ENCODE data around the gene AKAP12. TPM values are rescaled to one million over a fixed set of nuclear protein-coding genes. Genes with fewer than 3 reads are reported as not detected.

AKAP12 gene
- total RNA-seq, 1 donor from 2014 or later: 53.9 TPM

- Histone ChIP-seq H3K9me3 (no peaks in the 10 kb centered on the region), H3K36me3 (no peaks in the 10 kb centered on the region), H3K27me3 (no peaks in the 10 kb centered on the region), H3K4me1 (peaks cover 0 to 11% of the 10 kb centered on the region in 2 donors), H3K4me3 (no peak overlapping the region), H3K27ac (no peak overlapping the region)
- no peak for DNase-seq (ENCODE audit: low spot score in 2 of 2)
- no peak for TF ChIP-seq CTCF (IDR thresholded peaks at IDR 0.05)
- intact Hi-C loops (cut with DNase I): no loop called here
These were observed 147.6 kb downstream of the AKAP12 start for GRCh38 chr6:151387175-151387970.

- Histone ChIP-seq H3K36me3 (no peaks in the 10 kb centered on the region), H3K4me1 (peaks cover 4 to 16% of the 10 kb centered on the region in 2 donors), H3K27ac (peak overlapping the region; percentile 5 to 98), H3K4me3 (no peak overlapping the region), H3K27me3 (no peaks in the 10 kb centered on the region), H3K9me3 (no peaks in the 10 kb centered on the region)
- no peak for DNase-seq (ENCODE audit: low spot score in 2 of 2)
- intact Hi-C loops (cut with DNase I): no loop called here
- TF ChIP-seq CTCF (IDR thresholded peaks at IDR 0.05): no peak
These were observed 148.5 kb downstream of the AKAP12 start for GRCh38 chr6:151388236-151388635.

- Histone ChIP-seq H3K4me1 (peaks cover 5 to 24% of the 10 kb centered on the region in 2 donors), H3K27ac (peak overlapping the region; percentile 98 to 100), H3K4me3 (peak overlapping the region; percentile 76 to 98), H3K36me3 (no peaks in the 10 kb centered on the region), H3K9me3 (no peaks in the 10 kb centered on the region), H3K27me3 (no peaks in the 10 kb centered on the region)
- DNase-seq (ENCODE audit: low spot score in 2 of 2): no peak
- TF ChIP-seq CTCF (IDR thresholded peaks at IDR 0.05): no peak
- intact Hi-C loops (cut with DNase I): no loop called here
These were observed 149.3 kb downstream of the AKAP12 start for GRCh38 chr6:151388997-151389617.

GRCh38 chr6:151389618-151390275 is 150.0 kb downstream of the AKAP12 start:
- H3K36me3 ChIP-seq: no peaks in the 10 kb centered on the region
- DNase-seq (ENCODE audit: low spot score in 2 of 2): peak in 1 of 2 donors; percentile 87
- H3K27me3 ChIP-seq: no peaks in the 10 kb centered on the region
- peaks cover 5 to 24% of the 10 kb centered on the region in 2 donors for H3K4me1 ChIP-seq
- no peak for TF ChIP-seq CTCF (IDR thresholded peaks at IDR 0.05)
- intact Hi-C loops (cut with DNase I): loop anchor here (1.0 to 5.0 kb wide), 3 partner anchors 48 to 88 kb away; partner anchors contain the start of gene RMND1
- peak overlapping the region; percentile 76 to 98 for H3K4me3 ChIP-seq
- no peaks in the 10 kb centered on the region for H3K9me3 ChIP-seq
- H3K27ac ChIP-seq: peak overlapping the region; percentile 98 to 100

- intact Hi-C loops (cut with DNase I): loop anchor here (1.0 to 5.0 kb wide), 3 partner anchors 47 to 87 kb away; partner anchors contain the start of gene RMND1
- no peaks in the 10 kb centered on the region for H3K36me3 ChIP-seq
- TF ChIP-seq CTCF (IDR thresholded peaks at IDR 0.05): no peak
- DNase-seq (ENCODE audit: low spot score in 2 of 2): peak; percentile 93 to 99
- no peaks in the 10 kb centered on the region for H3K27me3 ChIP-seq
- H3K4me3 ChIP-seq: peak overlapping the region; percentile 76 to 98
- H3K4me1 ChIP-seq: peaks cover 5 to 25% of the 10 kb centered on the region in 2 donors
- no peaks in the 10 kb centered on the region for H3K9me3 ChIP-seq
- H3K27ac ChIP-seq: peak overlapping the region; percentile 98 to 100
These were observed 150.6 kb downstream of the AKAP12 start for GRCh38 chr6:151390276-151390850.
